Spleen (tissue), 13 donors: ENCODE results near the gene RAD1. TPM values are rescaled to one million over a fixed set of nuclear protein-coding genes. Genes with fewer than 3 reads are reported as not detected.

Experiments
- DNase-seq: peaks from one replicate; pipeline ENCODE4 v3.0.0-alpha.2; 2020
- H3K27ac ChIP-seq, 8 donors: fragments of 200-600 bp; sonication (generic) in 7 of 8; 1 replicate in 4 of 8; 2 replicates in 4 of 8; pipeline versions ENCODE4 v1.5.0 to v1.8.0; 2016 to 2021; ENCODE audit warnings: inconsistent platforms in 4 of 8, mild to moderate bottlenecking in 4 of 8, moderate library complexity in 1 of 8
- H3K27me3 ChIP-seq, 7 donors: fragments of 200-600 bp; sonication (generic) in 6 of 7; replicated peaks in 1 of 7; 1 replicate in 4 of 7; 2 replicates in 3 of 7; pipeline versions ENCODE4 v1.5.0 to v1.8.0; 2016 to 2021; ENCODE audit warnings: inconsistent platforms in 3 of 7, mild to moderate bottlenecking in 1 of 7
- H3K36me3 ChIP-seq, 6 donors: fragments of 200-600 bp; sonication (generic) in 5 of 6; 1 replicate in 4 of 6; 2 replicates in 2 of 6; pipeline versions ENCODE4 v1.5.0 to v1.8.0; 2016 to 2021; ENCODE audit warnings: inconsistent platforms in 2 of 6
- H3K4me1 ChIP-seq, 6 donors: fragments of 200-600 bp; sonication (generic) in 5 of 6; 1 replicate in 3 of 6; 2 replicates in 3 of 6; pipeline versions ENCODE4 v1.5.0 to v1.8.0; 2016 to 2021; ENCODE audit warnings: inconsistent platforms in 3 of 6
- H3K4me3 ChIP-seq, 8 donors: fragments of 200-600 bp; sonication (generic) in 7 of 8; 1 replicate in 4 of 8; 2 replicates in 4 of 8; pipeline versions ENCODE4 v1.5.0 to v1.8.0; 2016 to 2021; ENCODE audit warnings: inconsistent platforms in 4 of 8, mild to moderate bottlenecking in 4 of 8, moderate library complexity in 2 of 8
- H3K9me3 ChIP-seq, 8 donors: fragments of 200-600 bp; sonication (generic) in 7 of 8; 1 replicate in 4 of 8; 2 replicates in 4 of 8; pipeline versions ENCODE4 v1.5.0 to v1.8.0; 2016 to 2021; ENCODE audit warnings: inconsistent platforms in 4 of 8
- POLR2A ChIP-seq, 3 donors: fragments of 450-650 bp; IDR thresholded peaks; one replicate each; pipeline ENCODE4 v1.5.1; 2017; ENCODE audit warnings: antibody characterized with exemption in 3 of 3, mild to moderate bottlenecking in 1 of 3
- POLR2AphosphoS5 ChIP-seq, 3 donors: sonication (generic); formaldehyde crosslinking; IDR thresholded peaks; one replicate each; pipeline ENCODE4 v1.5.1; 2017; ENCODE audit warnings: antibody characterized with exemption in 3 of 3
- WGBS, 5 donors: extraction: QIAGEN DNeasy Blood & Tissue Kit in 3 of 5; methylation state at CpG; one replicate each; pipeline versions ENCODE4 v1.1.5 to v1.1.7; 2013 to 2018; 5-methylcytosine and 5-hydroxymethylcytosine counted together
- intact Hi-C: fragments of 100-400 bp; cut with DNase I; formaldehyde crosslinking; loops from one replicate; pipeline ENCODE4 v1.15.0; 2023; ENCODE audit warnings: low total_unique reads
- long read RNA-seq, 2 donors: transcript quantifications; one replicate each; lab custom pipeline, GENCODE V29; 2026
- polyA plus RNA-seq, 3 donors: library from polyadenylated mRNA; stranded (reverse); fragments of 200-250 nt; gene quantifications; one replicate each; pipeline ENCODE4 v1.2.1, GENCODE V29; 2013
- total RNA-seq, 7 donors: library from RNA; depleted of rRNA in 3 of 7; stranded (reverse); fragments of >200 nt in 3 of 7; fragmentation: NEBNext Ultra II Directional in 4 of 7; extraction: Animal tissue kit (Norgen Biotek cat#: 25700) in 4 of 7; gene quantifications; one replicate each; pipeline versions ENCODE4 v1.1.0 to v1.2.1, GENCODE V29; 2016 to 2021
- TF ChIP-seq, protein P1 (sequence below), 11 experiments: fragments of 200-600 bp in 7 of 11; fragments of 450-650 bp in 4 of 11; sonication (generic) in 4 of 11; IDR thresholded peaks in 8 of 11; conservative IDR thresholded peaks in 3 of 11; 1 replicate in 7 of 11; 2 replicates in 4 of 11; pipeline versions ENCODE4 v1.4.0 to v1.8.0; 2016 to 2021; ENCODE audit warnings: antibody characterized with exemption in 11 of 11, inconsistent platforms in 4 of 11, mild to moderate bottlenecking in 1 of 11
- donor health status: healthy with polysubstance abuse.
- donor health status: DM: no; HTN: no; CAD: no; lungs with moderate emphysema.
- donor health status: DM: no; HTN: no; CAD: no.
- donor health status: Bipolar disorder and iron deficiency.
- donor health status: healthy.
- donor health status: DM: no; HTN: no; CAD: no.
- donor health status: DM: yes; HTN: yes; CAD: no.

RAD1 gene, protein sequence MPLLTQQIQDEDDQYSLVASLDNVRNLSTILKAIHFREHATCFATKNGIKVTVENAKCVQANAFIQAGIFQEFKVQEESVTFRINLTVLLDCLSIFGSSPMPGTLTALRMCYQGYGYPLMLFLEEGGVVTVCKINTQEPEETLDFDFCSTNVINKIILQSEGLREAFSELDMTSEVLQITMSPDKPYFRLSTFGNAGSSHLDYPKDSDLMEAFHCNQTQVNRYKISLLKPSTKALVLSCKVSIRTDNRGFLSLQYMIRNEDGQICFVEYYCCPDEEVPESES
- total RNA-seq, result 10 to 100 TPM; 10.8 to 19.3 (median 15.2) TPM
- polyA plus RNA-seq, result 10 to 100 TPM in 1 of 3 donors, 1 to 10 TPM in 2; 7.8 to 12.3 (median 9.4) TPM
- long read RNA-seq, donor 1, full-length matches to known transcripts, result 10 of 10 reads
- long read RNA-seq, donor 1, partial matches to known transcripts, result 0 of 10 reads
- long read RNA-seq, donor 1, other reads (novel, unspliced or antisense), result 0 of 10 reads
- long read RNA-seq, donor 2, full-length matches to known transcripts, result 5 of 35 reads
- long read RNA-seq, donor 2, partial matches to known transcripts, result 0 of 35 reads
- long read RNA-seq, donor 2, other reads (novel, unspliced or antisense), result 30 of 35 reads

DNA sequence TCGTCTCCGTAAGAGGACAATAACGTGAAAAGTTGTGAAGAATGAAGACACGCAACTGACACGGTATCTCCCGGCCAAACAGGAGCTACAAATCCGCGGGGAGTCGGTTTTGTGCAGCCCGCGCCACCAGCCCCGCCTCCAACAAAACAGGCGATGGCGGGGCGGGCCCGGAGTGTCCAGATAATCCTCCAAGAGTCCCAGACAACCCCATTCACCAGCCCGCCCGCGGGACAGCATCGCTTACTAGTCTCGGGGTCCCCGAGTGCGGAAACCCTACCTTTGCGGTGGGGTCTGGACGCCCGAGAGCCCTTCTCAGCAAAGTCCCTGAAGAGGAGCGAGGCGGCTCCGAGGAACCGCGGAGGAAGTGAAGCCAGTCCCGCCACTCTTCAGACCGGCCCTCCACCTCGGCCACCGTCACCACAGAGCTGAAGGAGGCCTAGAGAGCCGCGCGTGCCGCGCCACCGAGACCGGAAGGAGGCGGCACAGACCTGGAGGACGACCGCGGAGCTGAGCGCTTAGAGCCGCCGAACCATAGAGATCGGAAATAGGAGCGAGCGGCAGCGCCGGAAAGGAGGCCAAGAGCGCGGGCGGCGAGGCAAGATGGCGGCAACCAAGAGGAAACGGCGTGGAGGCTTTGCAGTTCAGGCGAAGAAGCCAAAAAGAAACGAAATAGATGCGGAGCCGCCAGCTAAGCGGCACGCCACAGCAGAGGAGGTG lies at the start of gene RAD1, which contains the start of gene BRIX1:
Gene RAD1, minus strand, starts transcription at position 366 of the 717 bp plus-strand sequence. CDS start 612 bp downstream, outside the sequence.
Gene BRIX1, plus strand, starts transcription at position 573 of the 717 bp plus-strand sequence. Its CDS starts 28 bp downstream, at position 601.
- peak; percentile 100 for DNase-seq
- H3K27ac ChIP-seq, result peak within 1 kb of the TSS; percentile 86 to 93 (median 90)

DNA sequence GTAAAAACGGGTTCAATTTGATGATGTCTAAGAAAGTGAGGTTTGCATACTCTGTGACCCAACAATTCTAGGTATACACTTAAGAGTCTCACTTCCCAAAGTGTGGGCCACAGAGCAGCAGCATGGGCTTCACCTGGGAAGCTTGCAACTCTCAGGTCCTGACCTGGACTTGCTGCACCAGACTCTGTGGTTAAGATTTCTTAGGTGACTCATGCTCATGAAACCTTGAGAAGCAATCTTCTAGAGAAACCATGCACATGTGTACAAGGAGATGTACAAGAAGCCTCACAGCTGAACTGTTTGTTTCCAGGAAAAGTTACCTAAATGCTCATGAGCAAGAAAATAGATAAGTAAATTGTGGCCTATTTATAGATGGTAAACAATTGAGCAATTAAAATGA lies 44.0 kb upstream of the RAD1 start:
- TF ChIP-seq POLR2AphosphoS5 (IDR thresholded peaks at IDR 0.05) (no peak), POLR2A (IDR thresholded peaks at IDR 0.05) (no peak)
- TF ChIP-seq, protein P1, sequence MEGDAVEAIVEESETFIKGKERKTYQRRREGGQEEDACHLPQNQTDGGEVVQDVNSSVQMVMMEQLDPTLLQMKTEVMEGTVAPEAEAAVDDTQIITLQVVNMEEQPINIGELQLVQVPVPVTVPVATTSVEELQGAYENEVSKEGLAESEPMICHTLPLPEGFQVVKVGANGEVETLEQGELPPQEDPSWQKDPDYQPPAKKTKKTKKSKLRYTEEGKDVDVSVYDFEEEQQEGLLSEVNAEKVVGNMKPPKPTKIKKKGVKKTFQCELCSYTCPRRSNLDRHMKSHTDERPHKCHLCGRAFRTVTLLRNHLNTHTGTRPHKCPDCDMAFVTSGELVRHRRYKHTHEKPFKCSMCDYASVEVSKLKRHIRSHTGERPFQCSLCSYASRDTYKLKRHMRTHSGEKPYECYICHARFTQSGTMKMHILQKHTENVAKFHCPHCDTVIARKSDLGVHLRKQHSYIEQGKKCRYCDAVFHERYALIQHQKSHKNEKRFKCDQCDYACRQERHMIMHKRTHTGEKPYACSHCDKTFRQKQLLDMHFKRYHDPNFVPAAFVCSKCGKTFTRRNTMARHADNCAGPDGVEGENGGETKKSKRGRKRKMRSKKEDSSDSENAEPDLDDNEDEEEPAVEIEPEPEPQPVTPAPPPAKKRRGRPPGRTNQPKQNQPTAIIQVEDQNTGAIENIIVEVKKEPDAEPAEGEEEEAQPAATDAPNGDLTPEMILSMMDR (IDR thresholded peaks at IDR 0.05 in 8 of 11, conservative IDR thresholded peaks at IDR 0.05 in 3 of 11), result no peak
- WGBS, 5 donors, result 71 to 100% (median 74%) methylated on average over 1 of the region's 1 CpG
- Histone ChIP-seq H3K27me3 (no peaks in the 10 kb centered on the region), H3K9me3 (no peaks in the 10 kb centered on the region), H3K36me3 (peaks cover 0 to 25% (median 15%) of the 10 kb centered on the region in 6 donors), H3K4me1 (no peaks in the 10 kb centered on the region), H3K27ac (no peak overlapping the region), H3K4me3 (no peak overlapping the region)
- DNase-seq, result no peak
- intact Hi-C loops, result no loop called here

More for the DNA sequence above, at the start of gene RAD1, which contains the start of gene BRIX1:
- 0% methylated on average over 46 to 67 of the region's 67 CpGs for WGBS, 5 donors
- Histone ChIP-seq H3K4me3 (peak within 1 kb of the TSS; percentile 79 to 98 (median 96)), H3K27me3 (no peaks in the 10 kb centered on the region), H3K4me1 (peaks cover 24 to 56% (median 42%) of the 10 kb centered on the region in 6 donors), H3K9me3 (no peaks in the 10 kb centered on the region), H3K36me3 (peaks cover 0 to 51% (median 30%) of the 10 kb centered on the region in 6 donors)
- intact Hi-C loops, result no loop called here
- TF ChIP-seq POLR2A (IDR thresholded peaks at IDR 0.05) (peak in 2 of 3 donors; percentile 16 to 62), POLR2AphosphoS5 (IDR thresholded peaks at IDR 0.05) (peak; percentile 97 to 99 (median 98))
- TF ChIP-seq, protein P1 (IDR thresholded peaks at IDR 0.05 in 8 of 11, conservative IDR thresholded peaks at IDR 0.05 in 3 of 11), result peak in 7 of 11 experiments; percentile 16 to 56 (median 38)

DNA sequence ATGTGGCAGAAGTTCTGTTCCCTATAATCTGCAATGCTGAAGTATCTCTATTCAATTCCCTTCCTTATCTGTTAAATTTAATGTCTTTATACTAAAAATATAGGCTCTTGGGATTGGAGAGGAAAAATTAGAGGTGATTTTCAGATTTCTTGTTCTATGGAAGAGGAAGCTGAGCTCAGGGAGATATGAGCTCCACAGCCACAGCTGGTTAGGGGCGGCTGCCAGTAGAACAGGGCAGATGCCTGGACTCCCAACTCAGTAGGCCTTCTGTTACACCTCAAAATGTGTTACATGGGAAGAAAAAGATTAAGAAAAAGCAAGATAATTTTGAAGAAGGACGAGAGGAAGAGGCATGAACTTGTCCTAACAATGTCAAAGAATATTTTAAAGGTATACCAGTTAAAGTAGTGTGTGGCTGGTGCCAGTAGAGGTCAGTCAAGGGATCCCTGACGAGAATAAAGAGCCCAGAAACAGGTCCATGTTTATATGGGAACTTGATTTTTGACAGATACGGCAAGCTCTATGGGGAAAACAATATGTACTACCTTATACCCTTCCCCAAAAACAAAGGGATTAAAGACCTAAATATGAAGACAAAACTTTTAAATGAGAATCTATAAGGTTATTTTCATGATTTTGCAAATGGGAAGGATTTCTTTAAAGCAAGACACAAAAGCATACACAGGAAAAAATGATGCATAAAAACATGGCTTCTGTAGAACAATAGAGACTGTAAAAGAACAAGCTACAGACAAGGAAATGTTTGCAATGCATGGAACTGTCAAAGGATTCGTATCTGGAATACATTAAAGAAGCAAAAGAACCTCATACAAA lies 42.8 kb upstream of the RAD1 start:
- Histone ChIP-seq H3K9me3 (no peaks in the 10 kb centered on the region), H3K4me3 (no peak overlapping the region), H3K27ac (no peak overlapping the region), H3K27me3 (no peaks in the 10 kb centered on the region), H3K36me3 (peaks cover 0 to 37% (median 27%) of the 10 kb centered on the region in 6 donors), H3K4me1 (no peaks in the 10 kb centered on the region)
- no peak for DNase-seq
- WGBS, 5 donors, result 51 to 66% (median 60%) methylated on average over 5 of the region's 5 CpGs
- intact Hi-C loops, result no loop called here
- TF ChIP-seq POLR2A (IDR thresholded peaks at IDR 0.05) (no peak), POLR2AphosphoS5 (IDR thresholded peaks at IDR 0.05) (no peak)
- TF ChIP-seq, protein P1 (IDR thresholded peaks at IDR 0.05 in 8 of 11, conservative IDR thresholded peaks at IDR 0.05 in 3 of 11), result peak in 3 of 11 experiments; percentile 8 to 30 (median 14)
